Uterus (tissue), 4 donors: Measurements from ENCODE around the gene TFF1. TPM values are rescaled to one million over a fixed set of nuclear protein-coding genes. Genes with fewer than 3 reads are reported as not detected.

Experiments used
- DNase-seq, 2 donors: peaks; one replicate each; pipeline ENCODE4 v3.0.0-alpha.2; 2019 to 2020
- H3K27ac ChIP-seq, 2 donors: fragments of 200-600 bp; sonication (generic); 1 replicate in 1 of 2; 2 replicates in 1 of 2; pipeline ENCODE4 v1.5.1; 2016 to 2018
- H3K27me3 ChIP-seq, 2 donors: fragments of 200-600 bp; sonication (generic); one replicate each; pipeline ENCODE4 v1.5.1; 2018 to 2019; ENCODE audit warnings: control low read depth in 1 of 2
- H3K36me3 ChIP-seq, 2 donors: fragments of 200-600 bp; sonication (generic); one replicate each; pipeline ENCODE4 v1.5.1; 2019; ENCODE audit warnings: control low read depth in 1 of 2
- H3K4me1 ChIP-seq, 2 donors: fragments of 200-600 bp; sonication (generic); one replicate each; pipeline ENCODE4 v1.5.1; 2018 to 2019; ENCODE audit warnings: control low read depth in 1 of 2
- H3K4me3 ChIP-seq, 2 donors: fragments of 200-600 bp; sonication (generic); 1 replicate in 1 of 2; 2 replicates in 1 of 2; pipeline ENCODE4 v1.5.1; 2018 to 2019; ENCODE audit warnings: mild to moderate bottlenecking in 1 of 2
- H3K9me3 ChIP-seq, 2 donors: fragments of 200-600 bp; sonication (generic); one replicate each; pipeline ENCODE4 v1.5.1; 2019; ENCODE audit warnings: control low read depth in 1 of 2
- CTCF ChIP-seq, 4 experiments: fragments of 200-600 bp in 2 of 4; fragments of 450-650 bp in 2 of 4; sonication (generic) in 2 of 4; IDR thresholded peaks; one replicate each; pipeline ENCODE4 v1.5.1; 2016 to 2019; ENCODE audit warnings: antibody characterized with exemption in 4 of 4, mild to moderate bottlenecking in 2 of 4, moderate library complexity in 1 of 4
- POLR2A ChIP-seq, 2 donors: fragments of 450-650 bp; IDR thresholded peaks; one replicate each; pipeline ENCODE4 v1.6.1; 2016; ENCODE audit warnings: antibody characterized with exemption in 2 of 2, mild to moderate bottlenecking in 1 of 2, moderate library complexity in 1 of 2
- intact Hi-C: fragments of 100-400 bp; cut with DNase I; formaldehyde crosslinking; loops from one replicate; pipeline ENCODE4 v1.15.1; 2023; ENCODE audit warnings: low total_unique reads
- total RNA-seq, 4 donors: library from RNA; depleted of rRNA in 3 of 4; stranded (reverse); fragments of >200 nt in 3 of 4; gene quantifications; one replicate each; pipeline versions ENCODE4 v1.1.0 to v1.2.4, GENCODE V29; 2014 to 2023
- donor health status: DM: yes; HTN: yes; CAD: no.

Gene TFF1
- total RNA-seq, 4 donors from 2014 or later: not detected

DNA sequence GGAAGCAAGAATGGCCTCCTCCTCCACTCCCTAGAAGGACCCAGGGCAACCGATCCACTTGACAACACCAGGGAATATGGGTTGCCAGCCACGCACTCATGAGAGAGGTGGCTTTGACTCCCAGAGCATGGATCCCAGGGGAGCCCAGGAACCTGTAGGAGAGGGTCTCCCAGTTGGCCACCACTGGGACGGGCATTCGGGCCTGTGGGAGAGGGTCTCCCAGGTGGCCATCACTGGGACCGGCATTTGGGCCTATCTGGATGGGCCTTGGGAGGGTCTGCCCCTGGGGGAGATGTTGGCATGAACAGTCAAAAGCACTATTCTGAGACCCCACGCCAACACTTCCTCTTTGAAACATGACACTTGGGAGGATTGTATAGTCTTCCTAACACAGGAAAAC is 565 bp downstream of the TFF1 start:
- no peaks in the 10 kb centered on the region for H3K36me3 ChIP-seq
- no peak overlapping the region for H3K27ac ChIP-seq
- TF ChIP-seq CTCF (IDR thresholded peaks at IDR 0.05) (no peak), POLR2A (IDR thresholded peaks at IDR 0.05) (no peak)
- no peaks in the 10 kb centered on the region for H3K27me3 ChIP-seq
- H3K4me3 ChIP-seq: no peak overlapping the region
- no peak for DNase-seq
- intact Hi-C loops: no loop called here
- no peaks in the 10 kb centered on the region for H3K9me3 ChIP-seq
- H3K4me1 ChIP-seq: no peaks in the 10 kb centered on the region

DNA sequence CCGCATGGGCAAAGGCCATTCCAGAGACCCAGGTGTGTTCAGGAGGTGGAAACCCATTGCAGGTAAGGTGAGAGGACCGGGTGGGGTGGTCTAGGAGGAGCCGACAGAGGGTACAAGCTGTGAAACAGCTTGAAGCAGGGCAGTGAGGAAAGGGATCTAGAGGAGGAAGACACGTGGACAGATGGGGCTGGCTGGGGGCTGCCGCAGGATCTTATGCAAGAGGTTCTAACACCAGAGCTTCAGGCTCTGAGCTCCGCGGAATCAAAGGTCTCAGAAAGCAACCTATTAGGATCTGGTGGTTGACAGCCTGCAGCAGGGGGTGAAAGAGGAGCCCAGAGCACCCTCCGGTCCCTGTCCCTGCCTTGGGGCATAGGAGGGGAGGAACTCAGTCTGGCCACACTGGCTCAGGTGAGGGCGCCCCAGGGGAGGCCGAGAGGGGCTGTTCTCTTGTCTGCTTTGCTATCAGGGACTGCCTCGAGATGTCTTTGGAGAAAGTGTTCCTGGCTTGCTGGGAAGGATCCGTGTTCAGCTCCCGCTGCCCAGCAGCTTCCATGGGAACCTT is 1.9 kb downstream of the TFF1 start:
- intact Hi-C loops: no loop called here

GRCh38 chr21:42363312-42363711 is 3.0 kb downstream of the TFF1 start:
- Histone ChIP-seq H3K9me3 (no peaks in the 10 kb centered on the region), H3K27me3 (no peaks in the 10 kb centered on the region), H3K27ac (no peak overlapping the region), H3K36me3 (no peaks in the 10 kb centered on the region), H3K4me3 (no peak overlapping the region), H3K4me1 (no peaks in the 10 kb centered on the region)
- TF ChIP-seq CTCF (IDR thresholded peaks at IDR 0.05): no peak
- no peak for TF ChIP-seq POLR2A (IDR thresholded peaks at IDR 0.05)
- intact Hi-C loops: no loop called here
- no peak for DNase-seq

More for the DNA sequence above, 1.9 kb downstream of the TFF1 start:
- Histone ChIP-seq H3K27ac (no peak overlapping the region), H3K4me3 (no peak overlapping the region), H3K9me3 (no peaks in the 10 kb centered on the region), H3K27me3 (no peaks in the 10 kb centered on the region), H3K36me3 (no peaks in the 10 kb centered on the region), H3K4me1 (no peaks in the 10 kb centered on the region)
- no peak for DNase-seq
- TF ChIP-seq CTCF (IDR thresholded peaks at IDR 0.05) (no peak), POLR2A (IDR thresholded peaks at IDR 0.05) (no peak)

GRCh38 chr21:42362700-42363099 is 3.6 kb downstream of the TFF1 start:
- no peaks in the 10 kb centered on the region for H3K4me1 ChIP-seq
- H3K36me3 ChIP-seq: no peaks in the 10 kb centered on the region
- H3K27ac ChIP-seq: no peak overlapping the region
- intact Hi-C loops: no loop called here
- H3K4me3 ChIP-seq: no peak overlapping the region
- H3K27me3 ChIP-seq: no peaks in the 10 kb centered on the region
- DNase-seq: no peak
- TF ChIP-seq POLR2A (IDR thresholded peaks at IDR 0.05): no peak
- no peak for TF ChIP-seq CTCF (IDR thresholded peaks at IDR 0.05)
- H3K9me3 ChIP-seq: no peaks in the 10 kb centered on the region

GRCh38 chr21:42362198-42362597 is 4.1 kb downstream of the TFF1 start:
- no peak for DNase-seq
- Histone ChIP-seq H3K9me3 (no peaks in the 10 kb centered on the region), H3K36me3 (no peaks in the 10 kb centered on the region), H3K4me3 (no peak overlapping the region), H3K27me3 (no peaks in the 10 kb centered on the region), H3K4me1 (no peaks in the 10 kb centered on the region), H3K27ac (no peak overlapping the region)
- no peak for TF ChIP-seq POLR2A (IDR thresholded peaks at IDR 0.05)
- no peak for TF ChIP-seq CTCF (IDR thresholded peaks at IDR 0.05)
- intact Hi-C loops: no loop called here
